Measurements from ENCODE around the gene ANKRD6.
"Not testable (repeated sequence)": the region's sequence is repeated elsewhere in the genome, so short reads cannot be mapped to it uniquely, and the experiment has no call there.

GRCh38 chr6:89636412-89636811 is 203.5 kb downstream of the ANKRD6 start:
- not testable (repeated sequence) for TF ChIP-seq TARDBP (IDR thresholded peaks at IDR 0.05); BHLHE40 (IDR thresholded peaks at IDR 0.05; ENCODE audit: borderline replicate concordance); ELF4 (IDR thresholded peaks at IDR 0.05)
